K562 (cell line): ENCODE results near the gene UQCRC2. TPM values are rescaled to one million over a fixed set of nuclear protein-coding genes. Genes with fewer than 3 reads are reported as not detected.
"Not testable (repeated sequence)": the region's sequence is repeated elsewhere in the genome, so short reads cannot be mapped to it uniquely, and the experiment has no call there.

Experiments used
- ATAC-seq: fragments of 200-7000 bp; cut with Tn5 transposase; 3 replicates; pipeline ENCODE4 v1.9.1; 2020; ENCODE audit warnings: moderate library complexity
- BruUV-seq: library from RNA; stranded (reverse); fragments of 400-500 nt; replicated peaks from 2 replicates; lab custom pipeline; 2021; lab: Mats Ljungman, UMichigan
- CTCF ChIA-PET: fragments of 300-600 bp; formaldehyde crosslinking; extraction: SDS; loops from one replicate; lab custom pipeline; 2021; ENCODE audit warnings: low intra/inter-chr PET ratio; lab: Yijun Ruan, JAX
- POLR2A ChIA-PET: fragments of 300-600, 350-650 bp; sonication (Branson Sonifier 250); formaldehyde crosslinking; extraction: SDS; loops from one replicate; lab custom pipeline; 2021; ENCODE audit warnings: antibody characterized with exemption, inconsistent platforms; lab: Yijun Ruan, JAX
- DNase-seq, 4 experiments: peaks; one replicate each; pipeline versions ENCODE4 v3.0.0 to v3.0.0-alpha.2; 2011 to 2018; ENCODE audit warnings: low spot score in 3 of 4, mixed read lengths in 3 of 4; ENCODE audit errors: extremely low read depth in 1 of 4
- FAIRE-seq: peaks from 2 replicates; lab custom pipeline; 2011; peaks lifted over from hg19 to GRCh38; lab: Jason Lieb, UNC
- H2AFZ ChIP-seq: 2 replicates; pipeline ENCODE4 v1.6.0; 2011; ENCODE audit warnings: low read depth, low read length, control low read depth, inconsistent platforms
- H3K27ac ChIP-seq: fragments of 200-600 bp; 3 replicates; pipeline ENCODE4 v1.8.0; 2011; ENCODE audit warnings: low read depth, mild to moderate bottlenecking, control low read depth, inconsistent platforms, low read length, moderate library complexity, mixed read lengths; ENCODE audit errors: extremely low read depth
- H3K27me3 ChIP-seq, 2 experiments: fragments of 300-600 bp in 1 of 2; 2 replicates in 1 of 2; 3 replicates in 1 of 2; pipeline versions ENCODE4 v1.6.0 to v1.8.0; 2011; ENCODE audit warnings: inconsistent platforms in 2 of 2, low read length in 2 of 2, mild to moderate bottlenecking in 1 of 2, mixed read lengths in 1 of 2, moderate library complexity in 1 of 2; ENCODE audit not compliant: control insufficient read depth in 2 of 2, insufficient read depth in 2 of 2
- H3K36me3 ChIP-seq: fragments of 300-600 bp; 3 replicates; pipeline ENCODE4 v1.8.0; 2011; ENCODE audit warnings: mild to moderate bottlenecking, low read length, inconsistent platforms; ENCODE audit not compliant: control insufficient read depth, insufficient read depth
- H3K4me1 ChIP-seq, 2 experiments: fragments of 200-600 bp in 1 of 2; replicated peaks in 1 of 2; 2 replicates in 1 of 2; 3 replicates in 1 of 2; pipeline versions ENCODE4 v1.5.1 to v1.8.0; 2011; ENCODE audit warnings: inconsistent platforms in 2 of 2, low read length in 2 of 2, mild to moderate bottlenecking in 1 of 2, mixed read lengths in 1 of 2, moderate library complexity in 1 of 2; ENCODE audit not compliant: control insufficient read depth in 2 of 2, insufficient read depth in 2 of 2
- H3K4me2 ChIP-seq: 2 replicates; pipeline ENCODE4 v1.6.1; 2011; ENCODE audit warnings: low read length, control low read depth, inconsistent platforms, mixed read lengths; ENCODE audit not compliant: insufficient read depth
- H3K4me3 ChIP-seq: fragments of 200-600 bp; sonication (generic), shearing (Covaris generic); 2 replicates; pipeline ENCODE4 v1.5.1; 2016; ENCODE audit warnings: control low read depth, inconsistent platforms
- H3K79me2 ChIP-seq: fragments of 200-600 bp; 3 replicates; pipeline ENCODE4 v1.8.0; 2011; ENCODE audit warnings: low read length, inconsistent platforms; ENCODE audit not compliant: control insufficient read depth, insufficient read depth
- H3K9ac ChIP-seq, 2 experiments: 2 replicates each; pipeline versions ENCODE4 v1.6.0 to v1.6.1; 2011; ENCODE audit warnings: low read depth in 2 of 2, low read length in 2 of 2, control low read depth in 1 of 2, inconsistent platforms in 1 of 2, mild to moderate bottlenecking in 1 of 2, mixed read lengths in 1 of 2; ENCODE audit not compliant: insufficient read depth in 1 of 2
- H3K9me1 ChIP-seq: one replicate; pipeline ENCODE4 v1.6.0; 2011; ENCODE audit warnings: inconsistent platforms, mild to moderate bottlenecking, low read length, moderate library complexity; ENCODE audit not compliant: control insufficient read depth, insufficient read depth
- H3K9me3 ChIP-seq: replicated peaks from 2 replicates; pipeline ENCODE4 v1.5.1; 2011; ENCODE audit warnings: low read depth, low read length, inconsistent platforms; ENCODE audit not compliant: control insufficient read depth, insufficient read depth
- H4K20me1 ChIP-seq: replicated peaks from 2 replicates; pipeline ENCODE4 v1.6.1; 2011; ENCODE audit warnings: low read length, inconsistent platforms, mixed read lengths; ENCODE audit not compliant: control insufficient read depth, insufficient read depth
- CBX1 ChIP-seq: sonication (generic); IDR thresholded peaks from 2 replicates; pipeline ENCODE4 v1.6.1; 2016; ENCODE audit warnings: antibody characterized with exemption, low read depth, mild to moderate bottlenecking
- NFIX ChIP-seq: fragments of 250-450 bp; sonication (Bioruptor Pico); IDR thresholded peaks from 2 replicates; pipeline ENCODE4 v1.4.0; 2020; ENCODE audit warnings: low read depth, mild to moderate bottlenecking, moderate library complexity
- SMAD2 ChIP-seq: fragments of 150-350 bp; IDR thresholded peaks from 2 replicates; pipeline ENCODE4 v1.6.1; 2014; ENCODE audit warnings: low read depth, mild to moderate bottlenecking, low read length
- ZNF76 ChIP-seq: fragments of 250-450 bp; sonication (Bioruptor Pico); IDR thresholded peaks from 2 replicates; pipeline ENCODE4 v1.4.0; 2020; ENCODE audit warnings: mild to moderate bottlenecking, moderate library complexity, borderline replicate concordance
- WGBS: fragments of 100-300 bp; shearing (Covaris generic); methylation state at CpG from one replicate; pipeline ENCODE4 v1.1.6; 2016; ENCODE audit warnings: low coverage, mixed read lengths; ENCODE audit not compliant: insufficient coverage; ENCODE audit errors: missing lambda C conversion rate; 5-methylcytosine and 5-hydroxymethylcytosine counted together
- in situ Hi-C: fragments of 300-500 bp; cut with MboI; formaldehyde crosslinking; loops from 4 replicates; pipeline ENCODE4 v1.15.0; 2018; ENCODE audit warnings: inconsistent platforms, mixed read lengths
- intact Hi-C: fragments of 100-400 bp; cut with micrococcal nuclease; formaldehyde crosslinking; loops from 2 replicates; pipeline ENCODE4 v1.14.2; 2022
- polyA plus RNA-seq, 8 experiments: library from polyadenylated mRNA; depleted of rRNA in 4 of 8; stranded (reverse) in 5 of 8; unstranded in 3 of 8; fragments of >200 nt; fragmentation: Nextera tagmentation in 2 of 8; fragmentation: Illumina TruSeq in 1 of 8; extraction: Ambion mirVana in 2 of 8; extraction: Trizol in 1 of 8; gene quantifications; 2 replicates each; pipeline versions ENCODE4 v1.2.1 to v1.2.3, GENCODE V29; 2011 to 2014; ENCODE audit warnings: inconsistent platforms in 1 of 8, missing spikeins in 1 of 8
- total RNA-seq, 7 experiments: library from RNA; depleted of rRNA in 6 of 7; stranded (reverse); fragments of >200 nt in 6 of 7; fragmentation: Illumina TruSeq in 2 of 7; extraction: Trizol in 2 of 7; gene quantifications; 2 replicates each; pipeline versions ENCODE4 v1.2.1 to v1.2.3, GENCODE V29; 2011 to 2021; ENCODE audit warnings: low replicate concordance in 1 of 7
- TF ChIP-seq, protein P1 (sequence below), 2 experiments: fragments of 450-650 bp; formaldehyde crosslinking in 1 of 2; IDR thresholded peaks; 2 replicates each; pipeline versions ENCODE4 v1.4.0 to v1.6.1; 2014 to 2020; ENCODE audit warnings: mild to moderate bottlenecking in 2 of 2, borderline replicate concordance in 1 of 2, low read depth in 1 of 2
- TF ChIP-seq, protein P2 (sequence below): sonication (generic); formaldehyde crosslinking; IDR thresholded peaks from 2 replicates; pipeline ENCODE4 v1.8.1; 2023; ENCODE audit warnings: mild to moderate bottlenecking, missing genetic modification reagents

The UQCRC2 gene
- total and polyA plus RNA-seq, 9 of the 15 experiments (the other 6 are each of a cell fraction or from before 2014, with no cell fraction given): 177 to 516 (median 319) TPM

DNA sequence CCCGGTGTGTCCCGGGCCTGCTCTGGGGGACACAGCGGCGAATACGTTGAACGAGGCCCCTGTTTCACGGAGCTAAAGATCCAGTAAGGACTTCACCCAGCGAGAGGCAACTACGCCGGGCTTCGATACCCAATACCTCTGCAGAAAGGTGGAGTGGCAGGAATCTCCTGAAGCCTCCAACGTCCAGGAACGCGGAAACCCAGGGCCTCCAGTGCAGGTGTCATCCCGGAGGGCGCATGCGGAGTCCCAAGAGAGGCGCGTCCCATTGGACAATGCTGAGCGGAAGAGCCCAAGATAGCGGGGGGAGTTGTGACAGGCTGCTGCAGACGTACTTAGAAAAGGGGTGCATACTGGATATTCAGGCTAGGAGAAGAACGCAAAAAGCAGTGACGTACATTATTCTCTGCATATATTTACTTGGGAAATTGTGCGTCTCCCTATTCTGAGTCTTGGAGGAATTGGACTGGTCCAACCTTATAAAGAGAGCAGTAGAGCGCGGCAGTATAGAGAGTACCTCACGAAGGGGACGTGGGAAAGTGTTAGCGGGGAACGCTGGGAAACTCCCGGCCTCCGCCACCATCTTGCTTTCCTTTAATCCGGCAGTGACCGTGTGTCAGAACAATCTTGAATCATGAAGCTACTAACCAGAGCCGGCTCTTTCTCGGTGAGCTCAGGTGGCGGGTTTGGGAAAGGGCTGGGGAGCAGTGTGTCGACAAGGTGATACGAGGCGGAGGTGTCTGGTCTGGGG is at the start of gene UQCRC2 (continued):
- TF ChIP-seq, protein P1, sequence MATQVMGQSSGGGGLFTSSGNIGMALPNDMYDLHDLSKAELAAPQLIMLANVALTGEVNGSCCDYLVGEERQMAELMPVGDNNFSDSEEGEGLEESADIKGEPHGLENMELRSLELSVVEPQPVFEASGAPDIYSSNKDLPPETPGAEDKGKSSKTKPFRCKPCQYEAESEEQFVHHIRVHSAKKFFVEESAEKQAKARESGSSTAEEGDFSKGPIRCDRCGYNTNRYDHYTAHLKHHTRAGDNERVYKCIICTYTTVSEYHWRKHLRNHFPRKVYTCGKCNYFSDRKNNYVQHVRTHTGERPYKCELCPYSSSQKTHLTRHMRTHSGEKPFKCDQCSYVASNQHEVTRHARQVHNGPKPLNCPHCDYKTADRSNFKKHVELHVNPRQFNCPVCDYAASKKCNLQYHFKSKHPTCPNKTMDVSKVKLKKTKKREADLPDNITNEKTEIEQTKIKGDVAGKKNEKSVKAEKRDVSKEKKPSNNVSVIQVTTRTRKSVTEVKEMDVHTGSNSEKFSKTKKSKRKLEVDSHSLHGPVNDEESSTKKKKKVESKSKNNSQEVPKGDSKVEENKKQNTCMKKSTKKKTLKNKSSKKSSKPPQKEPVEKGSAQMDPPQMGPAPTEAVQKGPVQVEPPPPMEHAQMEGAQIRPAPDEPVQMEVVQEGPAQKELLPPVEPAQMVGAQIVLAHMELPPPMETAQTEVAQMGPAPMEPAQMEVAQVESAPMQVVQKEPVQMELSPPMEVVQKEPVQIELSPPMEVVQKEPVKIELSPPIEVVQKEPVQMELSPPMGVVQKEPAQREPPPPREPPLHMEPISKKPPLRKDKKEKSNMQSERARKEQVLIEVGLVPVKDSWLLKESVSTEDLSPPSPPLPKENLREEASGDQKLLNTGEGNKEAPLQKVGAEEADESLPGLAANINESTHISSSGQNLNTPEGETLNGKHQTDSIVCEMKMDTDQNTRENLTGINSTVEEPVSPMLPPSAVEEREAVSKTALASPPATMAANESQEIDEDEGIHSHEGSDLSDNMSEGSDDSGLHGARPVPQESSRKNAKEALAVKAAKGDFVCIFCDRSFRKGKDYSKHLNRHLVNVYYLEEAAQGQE (IDR thresholded peaks at IDR 0.05; ENCODE audit: borderline replicate concordance): no peak
- TF ChIP-seq, protein P1 (CRISPR knock-in tag; IDR thresholded peaks at IDR 0.05; ENCODE audit: low read depth): no peak; the same call in 1 of the 2 replicates
- TF ChIP-seq, protein P2, sequence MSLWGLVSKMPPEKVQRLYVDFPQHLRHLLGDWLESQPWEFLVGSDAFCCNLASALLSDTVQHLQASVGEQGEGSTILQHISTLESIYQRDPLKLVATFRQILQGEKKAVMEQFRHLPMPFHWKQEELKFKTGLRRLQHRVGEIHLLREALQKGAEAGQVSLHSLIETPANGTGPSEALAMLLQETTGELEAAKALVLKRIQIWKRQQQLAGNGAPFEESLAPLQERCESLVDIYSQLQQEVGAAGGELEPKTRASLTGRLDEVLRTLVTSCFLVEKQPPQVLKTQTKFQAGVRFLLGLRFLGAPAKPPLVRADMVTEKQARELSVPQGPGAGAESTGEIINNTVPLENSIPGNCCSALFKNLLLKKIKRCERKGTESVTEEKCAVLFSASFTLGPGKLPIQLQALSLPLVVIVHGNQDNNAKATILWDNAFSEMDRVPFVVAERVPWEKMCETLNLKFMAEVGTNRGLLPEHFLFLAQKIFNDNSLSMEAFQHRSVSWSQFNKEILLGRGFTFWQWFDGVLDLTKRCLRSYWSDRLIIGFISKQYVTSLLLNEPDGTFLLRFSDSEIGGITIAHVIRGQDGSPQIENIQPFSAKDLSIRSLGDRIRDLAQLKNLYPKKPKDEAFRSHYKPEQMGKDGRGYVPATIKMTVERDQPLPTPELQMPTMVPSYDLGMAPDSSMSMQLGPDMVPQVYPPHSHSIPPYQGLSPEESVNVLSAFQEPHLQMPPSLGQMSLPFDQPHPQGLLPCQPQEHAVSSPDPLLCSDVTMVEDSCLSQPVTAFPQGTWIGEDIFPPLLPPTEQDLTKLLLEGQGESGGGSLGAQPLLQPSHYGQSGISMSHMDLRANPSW (CRISPR knock-in tag): no peak; the same call in 1 of the 2 replicates
- TF ChIP-seq ZNF76 (CRISPR knock-in tag) (peak; percentile 95), CBX1 (no peak; the same call in 1 of the 2 replicates), SMAD2 (no peak), NFIX (CRISPR knock-in tag) (no peak)
- TF ChIP-seq, all 486 proteins: peak for 153

DNA sequence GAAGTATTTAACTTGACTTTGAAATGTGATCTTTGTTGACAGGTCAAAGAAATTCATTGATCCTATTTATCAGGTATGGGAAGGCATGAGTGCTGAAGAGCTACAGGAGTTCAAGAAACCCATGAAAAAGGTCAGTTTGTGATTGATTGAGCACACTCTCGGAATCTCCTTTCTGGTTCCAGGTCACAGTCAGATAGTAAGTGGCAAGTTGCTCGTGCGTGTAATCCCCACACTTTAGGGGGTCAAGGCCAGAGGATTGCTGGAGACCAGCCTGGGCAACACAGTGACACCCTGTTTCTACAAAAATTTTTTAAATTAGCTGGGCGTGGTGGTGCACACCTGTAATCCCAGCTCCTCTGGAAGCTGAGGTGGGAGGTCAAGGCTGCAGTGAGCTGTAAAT is 20.5 kb upstream of the UQCRC2 start:
- in situ Hi-C loops: loop anchor here (25.0 kb wide), 3 partner anchors 95 to 445 kb away; no protein-coding TSS in a partner anchor
- POLR2A ChIA-PET, H3K27ac ChIP-seq, H3K9me3 ChIP-seq, intact Hi-C loops, H4K20me1 ChIP-seq, H3K4me3 ChIP-seq, H3K4me1 ChIP-seq, H3K9me1 ChIP-seq, H3K4me2 ChIP-seq, FAIRE-seq, H3K36me3 ChIP-seq, BruUV-seq, CTCF ChIA-PET, DNase-seq, H3K79me2 ChIP-seq, H3K27me3 ChIP-seq, H2AFZ ChIP-seq, H3K9ac ChIP-seq, ATAC-seq: not testable (repeated sequence)
- WGBS: 0% methylated on average over 3 of the region's 4 CpGs
